Upper lobe of left lung (tissue), 4 donors: ENCODE measurements around the gene C20orf204.

Experiments
- CTCF ChIP-seq, 6 experiments: fragments of 450-650 bp in 4 of 6; fragments of 200-600 bp in 2 of 6; sonication (generic) in 2 of 6; IDR thresholded peaks; one replicate each; pipeline ENCODE4 v1.5.1; 2016 to 2019; ENCODE audit warnings: antibody characterized with exemption in 6 of 6
- POLR2A ChIP-seq, 4 donors: fragments of 450-650 bp; IDR thresholded peaks; one replicate each; pipeline ENCODE4 v1.5.1; 2016 to 2017; ENCODE audit warnings: antibody characterized with exemption in 4 of 4, mild to moderate bottlenecking in 2 of 4
- POLR2AphosphoS5 ChIP-seq, 2 donors: sonication (generic); formaldehyde crosslinking; IDR thresholded peaks; one replicate each; pipeline ENCODE4 v1.5.1; 2017; ENCODE audit warnings: antibody characterized with exemption in 2 of 2

DNA sequence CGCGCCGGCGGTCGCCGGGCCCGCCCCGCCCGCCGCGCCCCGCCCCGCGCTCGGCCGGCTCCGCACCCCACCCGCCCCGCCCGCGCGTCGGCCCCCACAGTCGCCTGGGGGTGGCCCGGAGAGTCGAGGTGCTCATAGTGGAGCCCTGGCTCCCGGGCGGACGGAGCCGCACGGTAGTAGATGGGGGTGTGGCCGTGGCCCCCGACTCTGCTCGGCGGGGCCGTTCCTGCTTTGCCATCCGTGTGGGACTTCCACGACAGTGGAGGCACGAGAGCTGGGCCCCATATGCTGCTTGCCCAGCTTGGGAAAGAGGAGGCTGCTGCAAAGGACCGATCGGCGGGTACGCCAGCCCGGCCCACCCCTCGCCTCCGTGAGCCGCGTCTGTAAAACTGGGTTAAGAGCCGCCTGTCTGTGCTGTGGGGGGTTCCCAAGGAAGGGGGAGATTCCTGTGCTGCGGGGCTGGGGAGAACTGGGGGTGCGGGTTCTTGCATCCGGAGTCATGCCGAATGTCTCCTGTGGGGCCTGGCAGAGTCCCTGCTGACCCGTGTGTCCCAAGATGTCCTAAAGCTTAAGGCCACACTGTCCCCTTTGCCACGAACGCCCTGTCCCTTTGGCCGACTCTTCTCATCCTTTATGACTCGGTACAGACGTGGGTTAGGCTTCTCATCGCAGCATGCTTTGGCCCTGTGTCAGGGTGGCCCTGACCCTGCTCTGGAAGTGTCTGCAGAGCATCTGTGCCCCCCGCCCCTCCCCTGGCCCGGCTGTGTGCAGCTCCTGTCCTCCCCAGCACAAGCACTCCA is 44.2 kb downstream of the C20orf204 start, which contains the start of gene OPRL1:
- TF ChIP-seq POLR2A (IDR thresholded peaks at IDR 0.05) (no peak), CTCF (IDR thresholded peaks at IDR 0.05) (no peak), POLR2AphosphoS5 (IDR thresholded peaks at IDR 0.05) (no peak)
